HuH-7 (cell line): ENCODE results near the gene HDAC4.

Source experiments
- DNase-seq: peaks from one replicate; pipeline ENCODE4 v3.0.0; 2011; ENCODE audit warnings: low spot score

Gene HDAC4

GRCh38 chr2:239025951-239026461, 374.8 kb downstream of the HDAC4 start:
- no peak for DNase-seq

DNA sequence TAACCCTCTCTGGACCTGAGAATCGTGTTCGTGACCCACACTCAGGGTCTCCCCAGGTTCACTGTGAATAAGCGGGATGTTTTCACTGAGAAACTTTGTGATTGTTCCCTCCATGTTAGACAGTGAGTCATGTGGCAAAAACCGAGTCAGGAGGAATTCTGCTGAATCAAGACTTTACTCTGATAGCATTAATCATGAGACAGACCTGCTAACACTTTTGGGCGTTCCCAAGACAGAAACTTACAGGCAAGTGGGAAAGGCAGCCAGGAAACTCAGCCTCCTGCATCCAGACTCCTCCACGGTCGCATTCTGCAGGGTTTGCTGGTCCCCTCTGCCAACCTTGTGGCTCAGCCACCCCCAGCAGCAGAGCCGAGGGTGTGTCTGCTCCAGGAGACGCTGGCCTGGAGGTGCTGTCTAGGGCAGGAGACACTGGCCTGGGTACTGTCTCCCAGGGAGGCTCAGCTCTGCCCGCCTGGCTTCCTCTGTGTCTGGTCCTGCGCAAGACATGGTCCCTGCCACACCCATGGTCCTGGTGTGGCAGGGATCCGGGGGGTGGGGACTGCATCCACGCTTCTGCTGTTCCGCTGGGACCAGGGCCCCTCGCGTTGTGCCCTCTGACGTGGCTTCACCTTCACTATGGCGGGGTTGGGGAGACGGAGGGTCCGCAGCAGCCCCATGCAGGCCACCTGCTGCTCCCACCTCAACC, 375.6 kb downstream of the HDAC4 start:
- DNase-seq: no peak

DNA sequence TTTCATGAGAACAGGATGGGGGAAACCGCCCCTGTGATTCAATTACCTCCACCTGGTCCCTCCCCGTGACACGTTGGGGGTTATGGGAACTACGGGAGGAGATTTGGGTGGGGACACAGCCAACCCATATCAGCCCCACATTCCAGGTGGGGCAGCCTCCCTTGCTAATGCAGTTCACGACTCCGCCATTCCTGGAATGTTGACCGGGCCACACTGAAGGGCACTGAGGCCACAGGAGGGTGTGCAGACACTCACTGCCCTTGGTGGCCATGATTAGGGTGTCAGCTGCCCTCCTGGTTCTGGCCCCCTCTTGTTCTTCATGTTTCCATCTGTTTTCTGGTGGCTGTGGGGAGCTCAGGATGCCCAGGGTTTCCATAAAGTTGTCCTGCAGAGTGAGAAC, 376.6 kb downstream of the HDAC4 start:
- DNase-seq: no peak

DNA sequence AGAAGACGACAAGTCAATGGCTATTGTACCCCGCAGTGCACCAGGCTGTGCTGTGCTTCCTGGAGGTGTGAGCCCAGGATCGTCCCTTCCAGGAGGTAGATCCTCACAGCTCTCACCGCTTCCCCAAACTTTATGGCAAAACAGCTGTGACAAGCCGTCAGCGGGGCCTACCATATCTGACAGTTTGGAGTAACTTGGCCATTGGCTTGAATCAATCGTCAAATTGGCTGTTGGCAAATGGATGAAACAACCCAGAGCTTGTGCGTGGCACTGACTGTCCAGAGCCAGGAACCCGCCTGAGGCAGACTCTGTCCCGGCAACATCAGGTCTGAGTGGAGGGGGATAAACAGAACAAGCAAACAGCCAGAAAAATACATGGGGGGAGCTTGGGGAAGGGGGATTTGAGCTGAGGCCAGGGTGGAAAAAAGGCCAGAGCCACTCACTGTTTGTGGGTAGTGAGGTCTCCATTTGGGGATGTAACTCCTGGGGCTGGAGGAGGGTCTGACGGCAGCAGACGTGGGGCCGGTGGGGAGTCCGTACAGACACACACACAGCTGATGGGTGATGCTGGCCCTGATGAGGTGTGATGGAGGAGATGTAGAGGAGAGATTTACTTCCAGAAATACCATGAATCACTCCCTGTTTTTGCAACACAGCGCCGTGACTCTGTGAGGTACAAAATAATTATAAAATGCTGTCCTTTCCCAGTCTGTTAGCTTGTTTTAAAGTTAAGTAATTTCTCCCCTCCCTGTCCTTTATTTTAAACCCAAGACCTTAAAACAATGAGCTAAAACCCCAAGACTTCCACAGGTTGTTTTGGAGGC, 378.2 kb downstream of the HDAC4 start:
- DNase-seq: no peak

GRCh38 chr2:239021651-239022436, 379.0 kb downstream of the HDAC4 start:
- no peak for DNase-seq

DNA sequence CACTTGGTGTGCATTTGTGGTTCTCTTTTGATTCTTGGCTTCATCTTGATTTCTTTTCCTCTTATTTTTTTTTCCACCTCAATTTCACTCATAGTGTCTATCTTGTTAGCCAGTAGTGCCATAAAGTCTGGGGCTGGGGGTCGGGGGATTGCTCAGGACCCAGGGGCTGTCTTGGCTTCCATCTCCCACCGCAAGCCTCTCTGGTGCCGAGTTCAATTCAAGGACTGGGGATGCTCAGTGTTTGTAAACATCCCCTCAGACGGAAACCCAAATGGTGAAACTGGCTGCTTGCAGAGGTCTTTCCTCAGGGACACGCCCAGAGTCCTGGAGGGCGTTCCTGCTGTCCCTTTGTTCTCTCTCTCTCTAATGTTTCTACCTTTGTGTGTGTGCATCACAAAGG, 379.6 kb downstream of the HDAC4 start:
- no peak for DNase-seq

DNA sequence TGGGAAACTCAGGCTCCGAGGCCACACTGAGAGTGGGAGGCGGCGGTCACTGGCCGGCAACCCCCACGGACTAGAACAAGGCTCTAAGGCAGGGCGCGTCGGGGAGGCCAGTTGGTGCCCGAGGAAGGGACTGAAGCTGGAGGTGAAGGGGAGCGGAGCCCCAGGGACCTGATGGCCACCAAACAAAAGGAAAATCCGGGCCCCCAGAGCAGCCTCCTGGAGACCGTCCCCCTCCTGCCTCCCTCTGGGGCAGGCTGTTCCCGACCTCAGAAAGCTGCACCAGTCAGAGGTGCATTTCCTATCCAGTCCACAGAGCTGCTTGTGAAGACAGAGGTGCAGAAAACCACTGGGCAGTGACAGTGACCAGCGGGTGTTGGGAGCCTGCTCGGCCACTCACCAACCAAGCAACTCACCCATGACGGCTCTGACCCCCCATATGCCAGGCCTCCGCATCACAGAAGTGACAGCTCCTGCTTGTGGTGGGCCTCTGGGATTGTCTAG, 380.2 kb downstream of the HDAC4 start:
- DNase-seq: no peak

DNA sequence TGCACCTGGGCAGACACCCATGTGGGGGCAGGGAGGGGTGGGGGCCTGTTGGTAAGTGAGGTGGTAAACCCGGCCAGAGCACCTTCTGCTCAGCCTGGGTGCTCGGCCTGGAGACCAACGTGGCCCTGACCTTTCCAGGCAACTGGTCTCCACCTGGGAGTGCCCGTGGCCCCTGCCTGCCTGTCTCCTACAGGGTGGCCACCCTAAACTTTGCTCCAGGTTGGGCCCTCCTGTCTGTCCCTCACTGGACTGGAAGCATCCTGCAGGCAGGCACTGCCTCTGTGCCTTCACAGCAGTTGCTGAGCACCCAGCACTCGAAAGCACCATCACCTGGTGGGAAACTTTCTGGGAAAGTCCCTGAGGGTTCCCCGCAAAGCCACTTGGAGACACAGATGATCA, 381.6 kb downstream of the HDAC4 start:
- no peak for DNase-seq

DNA sequence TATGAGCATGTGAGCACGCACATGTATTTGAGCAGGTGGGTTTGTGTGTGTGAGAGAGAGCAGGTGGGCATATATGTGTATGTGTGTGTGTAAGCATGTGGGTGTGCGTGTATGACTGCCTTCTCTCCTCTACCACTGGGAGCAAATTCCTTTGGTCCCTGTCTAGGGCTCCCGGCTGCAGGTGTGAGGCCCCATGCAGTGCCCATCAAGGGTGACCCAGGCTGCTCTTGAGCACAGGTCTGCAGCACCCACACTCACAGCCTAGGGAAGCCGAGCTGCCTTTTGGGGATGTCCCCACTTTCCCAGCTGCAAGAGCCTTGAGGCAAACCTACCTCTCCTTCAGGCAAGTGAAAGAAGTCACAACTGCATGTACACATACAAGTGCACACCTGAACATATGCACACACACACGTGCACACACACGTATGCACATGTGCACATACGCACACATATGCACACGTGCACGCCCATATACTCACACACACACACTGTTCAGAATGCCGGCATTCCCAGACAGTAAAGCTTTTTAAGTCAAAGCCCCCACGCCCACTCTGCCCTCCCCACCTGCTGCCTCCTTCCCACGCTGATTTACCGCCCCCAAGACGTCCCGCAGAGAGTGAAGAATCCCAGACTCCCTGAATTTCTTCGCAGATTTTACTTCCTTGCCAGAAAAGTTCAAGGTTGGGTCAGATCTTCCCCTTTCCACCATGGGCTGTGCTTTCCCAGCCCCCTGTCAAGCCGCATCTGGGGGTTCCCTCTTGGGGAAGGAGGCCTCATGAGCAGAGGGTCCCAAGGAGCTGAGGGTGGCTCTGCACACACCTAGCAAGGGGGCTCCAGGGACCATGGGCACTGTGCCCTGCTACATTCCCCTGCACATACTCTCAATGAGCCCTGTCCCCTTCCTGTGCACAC, 382.3 kb downstream of the HDAC4 start:
- DNase-seq: no peak

DNA sequence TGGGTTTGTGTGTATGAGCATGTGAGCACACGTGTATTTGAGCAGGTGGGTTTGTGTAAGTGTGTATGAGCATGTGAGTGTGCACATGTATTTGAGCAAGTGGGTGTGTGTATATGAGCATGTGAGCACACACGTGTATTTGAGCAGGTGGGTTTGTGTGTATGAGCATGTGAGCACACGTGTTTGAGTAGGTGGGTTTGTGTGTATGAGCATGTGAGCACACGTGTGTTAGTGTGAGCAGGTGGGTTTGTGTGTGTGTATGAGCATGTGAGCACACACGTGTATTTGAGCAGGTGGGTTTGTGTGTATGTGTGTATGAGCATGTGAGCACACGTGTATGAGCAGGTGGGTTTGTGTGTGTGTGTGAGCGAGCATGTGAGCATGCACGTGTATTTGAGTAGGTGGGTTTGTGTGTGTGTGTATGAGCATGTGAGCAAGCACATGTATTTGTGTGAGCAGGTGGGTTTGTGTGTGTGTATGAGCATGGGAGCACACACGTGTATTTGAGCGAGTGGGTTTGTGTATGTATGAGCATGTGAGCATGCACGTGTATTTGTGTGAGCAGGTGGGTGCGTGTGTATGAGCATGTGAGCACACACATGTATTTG, 383.2 kb downstream of the HDAC4 start:
- no peak for DNase-seq

DNA sequence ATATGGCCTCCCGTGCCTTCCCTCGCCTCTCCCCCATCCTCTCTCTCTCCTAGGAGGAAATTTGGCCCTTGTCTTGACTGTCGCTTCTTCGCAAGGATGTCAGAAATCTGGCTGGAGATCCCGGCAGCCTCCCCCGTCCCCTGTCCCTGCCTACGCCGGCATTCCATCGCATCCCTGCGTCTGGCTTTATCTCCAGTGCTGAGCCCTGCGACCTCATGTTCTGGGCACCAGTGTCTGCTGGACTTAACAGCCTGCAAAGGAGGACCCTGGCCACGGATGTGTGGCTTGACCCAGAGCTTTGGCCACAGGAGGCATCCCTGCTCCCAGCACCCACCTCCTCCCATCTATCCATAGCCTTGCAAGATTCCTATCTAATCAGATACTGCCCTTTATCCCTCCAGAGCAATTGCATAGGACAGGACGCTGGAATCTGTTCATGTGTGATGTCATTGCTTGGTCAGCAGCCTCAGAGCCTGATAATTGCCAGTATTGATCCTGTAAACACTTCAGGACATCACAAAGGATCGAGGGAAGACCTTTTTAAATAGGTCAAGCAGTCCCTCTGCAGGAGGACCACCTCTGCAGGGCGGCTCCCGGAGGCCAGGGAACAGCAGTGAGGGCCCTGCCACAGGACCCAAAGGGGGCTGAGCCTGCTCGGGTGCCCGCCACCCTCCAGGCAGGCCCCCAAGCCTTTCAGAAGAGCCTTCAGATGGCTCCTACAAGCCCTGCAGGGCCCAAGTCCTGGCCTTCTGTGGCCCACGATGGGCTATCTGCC, 384.7 kb downstream of the HDAC4 start:
- DNase-seq: no peak

DNA sequence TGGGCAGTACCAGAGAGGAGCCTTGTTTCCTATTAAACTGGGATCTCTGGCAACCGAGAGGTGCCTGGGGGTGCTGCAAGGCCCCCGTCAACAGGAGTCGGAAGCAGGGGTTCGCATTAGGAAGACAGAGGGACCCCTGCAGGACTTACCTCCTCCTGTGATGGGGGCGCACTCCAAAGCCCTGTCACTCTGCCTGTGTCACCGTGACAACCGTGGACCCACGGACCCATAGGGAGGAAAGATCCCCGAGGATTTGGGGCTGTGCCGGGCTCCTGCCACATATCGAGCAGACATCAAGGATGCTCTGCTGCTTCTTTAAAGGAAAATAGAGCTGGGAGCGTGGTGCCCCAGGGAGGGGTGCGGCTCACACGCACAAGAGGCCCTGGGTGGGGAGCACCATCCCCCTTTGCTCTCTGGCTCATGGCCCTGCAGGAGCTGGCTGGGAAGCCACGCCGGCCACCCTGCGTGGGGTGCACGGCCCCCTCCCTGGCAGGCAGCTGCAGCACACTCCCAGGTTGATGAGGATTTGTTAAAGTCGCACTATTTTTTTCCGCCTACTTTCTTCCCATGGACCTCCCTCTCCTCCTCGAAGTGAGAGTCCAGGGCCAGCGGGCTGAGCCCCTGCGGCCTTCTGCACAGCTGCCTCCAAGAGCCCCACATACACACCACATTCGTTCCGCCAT, 385.5 kb downstream of the HDAC4 start:
- no peak for DNase-seq

DNA sequence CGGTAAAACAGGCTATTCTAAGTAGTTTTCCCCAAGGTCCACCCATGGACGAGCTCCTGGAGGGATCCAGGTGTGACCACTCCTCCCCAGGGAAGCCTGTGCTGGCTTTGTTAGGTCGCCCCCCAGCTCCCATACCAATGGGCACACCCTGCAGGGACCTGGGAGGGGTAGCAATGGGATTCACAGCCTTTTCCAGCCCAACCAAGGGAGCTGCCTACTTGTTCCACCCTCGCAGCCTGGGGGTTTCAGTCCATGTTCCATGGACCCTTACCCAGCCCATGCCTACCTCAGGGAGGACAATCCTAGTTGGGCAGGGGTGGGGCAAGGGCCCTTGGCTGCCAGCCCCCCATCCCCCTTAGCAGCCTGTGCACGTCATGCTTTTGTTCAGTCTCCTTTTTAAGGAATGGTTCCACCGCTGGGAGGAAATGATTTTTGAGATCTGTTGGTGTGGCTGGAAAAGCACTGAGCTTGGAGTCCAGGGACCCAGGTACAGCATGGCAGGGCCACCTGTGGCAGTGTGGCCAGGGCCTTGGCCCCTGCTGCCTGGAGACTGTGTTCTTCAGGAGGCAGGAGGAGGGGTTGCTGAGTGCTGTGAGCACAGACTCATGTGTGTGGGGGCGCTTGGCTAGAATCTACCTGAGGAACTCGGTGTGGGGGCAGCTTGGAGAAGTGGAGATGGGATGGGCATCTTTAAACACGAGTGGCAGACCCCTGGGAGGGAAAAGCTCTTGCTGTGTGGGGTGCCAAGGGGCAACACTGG, 386.2 kb downstream of the HDAC4 start:
- no peak for DNase-seq

DNA sequence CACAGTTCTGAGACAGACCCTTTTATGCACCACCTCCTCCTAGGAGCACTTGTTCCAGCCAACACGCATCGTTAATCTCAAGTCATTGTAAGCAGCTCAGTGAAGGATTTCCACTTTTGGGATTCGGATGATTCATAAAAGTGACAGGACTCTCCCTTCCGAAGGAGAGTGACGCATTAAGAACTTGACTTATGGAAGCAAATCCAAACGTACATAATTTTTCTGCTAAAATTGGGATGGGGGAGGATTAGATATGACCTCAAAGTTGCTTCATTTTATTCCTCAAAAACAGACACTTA, 387.2 kb downstream of the HDAC4 start:
- DNase-seq: no peak

GRCh38 chr2:239012936-239013677, 387.7 kb downstream of the HDAC4 start:
- no peak for DNase-seq

DNA sequence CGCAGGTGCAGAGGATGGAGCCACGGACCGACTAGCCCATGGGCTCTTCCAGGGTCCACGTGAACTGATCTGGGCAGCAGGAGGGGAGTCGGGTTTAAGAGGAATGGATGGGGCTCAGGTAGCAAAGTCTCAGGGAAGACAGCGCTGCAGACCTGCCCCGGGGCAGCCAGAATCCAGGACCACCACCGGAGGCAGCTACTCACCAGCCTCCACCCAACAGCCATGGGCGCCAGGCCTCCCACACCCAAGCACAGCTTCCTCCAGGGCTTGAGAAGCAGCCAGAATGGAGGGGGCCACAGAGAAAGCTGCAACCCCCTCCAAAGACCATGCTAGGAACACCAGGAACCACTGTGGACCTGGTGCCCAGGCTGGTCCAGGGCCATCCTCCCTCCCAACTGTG, 388.6 kb downstream of the HDAC4 start:
- no peak for DNase-seq

- DNase-seq: no peak
These were observed 391.2 kb downstream of the HDAC4 start for GRCh38 chr2:239009589-239009961.
